Prostate gland (tissue), 2 donors: Measurements from ENCODE around the gene MDH2.

Experiments used
- CTCF ChIP-seq, 4 experiments: fragments of 200-600 bp in 2 of 4; fragments of 450-650 bp in 2 of 4; sonication (generic) in 2 of 4; IDR thresholded peaks; 1 replicate in 3 of 4; 2 replicates in 1 of 4; pipeline ENCODE4 v1.5.1; 2016 to 2019; ENCODE audit warnings: antibody characterized with exemption in 4 of 4, mild to moderate bottlenecking in 2 of 4, moderate library complexity in 2 of 4
- POLR2A ChIP-seq: fragments of 450-650 bp; IDR thresholded peaks from one replicate; pipeline ENCODE4 v1.6.1; 2016; ENCODE audit warnings: antibody characterized with exemption, mild to moderate bottlenecking

GRCh38 chr7:76047811-76048667 is at the start of gene MDH2, which contains the start of gene STYXL1:
- TF ChIP-seq CTCF (IDR thresholded peaks at IDR 0.05): no peak
- TF ChIP-seq POLR2A: peak; percentile 72
